Colonic mucosa (tissue), 4 donors: ENCODE results near the gene ERGIC3. TPM values are rescaled to one million over a fixed set of nuclear protein-coding genes. Genes with fewer than 3 reads are reported as not detected.

Experiments
- DNase-seq: peaks from one replicate; pipeline ENCODE4 v3.0.0-alpha.2; 2020
- H3K27ac ChIP-seq: fragments of 200-600 bp; one replicate; pipeline ENCODE4 v1.8.0; 2021
- H3K27me3 ChIP-seq: fragments of 200-600 bp; one replicate; pipeline ENCODE4 v1.8.0; 2021
- H3K36me3 ChIP-seq: fragments of 200-600 bp; one replicate; pipeline ENCODE4 v1.8.0; 2021
- H3K4me1 ChIP-seq: fragments of 200-600 bp; one replicate; pipeline ENCODE4 v1.8.0; 2021; ENCODE audit warnings: mild to moderate bottlenecking
- H3K4me3 ChIP-seq: fragments of 200-600 bp; one replicate; pipeline ENCODE4 v1.8.0; 2021
- H3K9ac ChIP-seq, 2 donors: one replicate each; pipeline ENCODE4 v1.7.0; 2013; ENCODE audit warnings: control low read depth in 2 of 2, low read depth in 2 of 2, low read length in 2 of 2
- H3K9me3 ChIP-seq: fragments of 200-600 bp; one replicate; pipeline ENCODE4 v1.8.0; 2021
- CTCF ChIP-seq: fragments of 200-600 bp; IDR thresholded peaks from one replicate; pipeline ENCODE4 v1.8.0; 2022; ENCODE audit warnings: antibody characterized with exemption, mild to moderate bottlenecking
- intact Hi-C: fragments of 100-400 bp; cut with DNase I; formaldehyde crosslinking; loops from one replicate; pipeline ENCODE4 v1.14.1; 2022
- total RNA-seq, 2 donors: library from RNA; stranded (reverse); fragmentation: NEBNext Ultra II Directional in 1 of 2; extraction: Animal tissue kit (Norgen Biotek cat#: 25700) in 1 of 2; gene quantifications; one replicate each; pipeline ENCODE4 v1.2.1, GENCODE V29; 2021
- donor health status: healthy.
- donor health status: DM: no; HTN: no; CAD: no.
- donor health status: DM: no; HTN: no; CAD: no.

ERGIC3 gene
- total RNA-seq, 2 donors from 2014 or later = 233 to 270 TPM

DNA sequence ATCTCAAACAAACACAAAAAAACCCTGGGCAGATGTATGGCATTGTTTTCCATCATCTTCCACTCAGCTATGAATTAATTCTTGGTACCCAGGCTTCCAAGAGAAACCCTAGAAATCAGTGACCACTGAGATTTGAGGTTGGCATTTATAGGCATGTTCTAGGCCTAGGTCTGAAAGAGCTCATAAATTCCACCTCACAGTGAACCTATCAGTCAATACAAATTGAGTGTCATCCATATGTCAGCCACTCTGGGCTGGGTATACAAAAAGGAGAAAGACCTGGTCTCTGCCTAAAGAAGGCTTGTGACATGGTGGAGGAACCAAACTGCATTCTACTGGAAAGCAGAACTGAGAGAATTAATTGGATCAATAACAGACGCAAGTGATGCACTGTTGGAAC lies 42.6 kb upstream of the ERGIC3 start:
- intact Hi-C loops = no loop called here
- H3K9me3 ChIP-seq = no peaks in the 10 kb centered on the region
- DNase-seq = no peak
- H3K9ac ChIP-seq = no peak overlapping the region
- no peaks in the 10 kb centered on the region for H3K4me1 ChIP-seq
- no peaks in the 10 kb centered on the region for H3K36me3 ChIP-seq
- no peak overlapping the region for H3K27ac ChIP-seq
- no peaks in the 10 kb centered on the region for H3K27me3 ChIP-seq
- H3K4me3 ChIP-seq = no peak overlapping the region
- TF ChIP-seq CTCF = no peak

GRCh38 chr20:35502352-35502751 lies 39.5 kb upstream of the ERGIC3 start:
- Histone ChIP-seq H3K4me3 (no peak overlapping the region), H3K4me1 (no peaks in the 10 kb centered on the region), H3K36me3 (no peaks in the 10 kb centered on the region), H3K9me3 (no peaks in the 10 kb centered on the region), H3K27ac (no peak overlapping the region), H3K27me3 (no peaks in the 10 kb centered on the region), H3K9ac (no peak overlapping the region)
- no peak for TF ChIP-seq CTCF
- DNase-seq = no peak
- intact Hi-C loops = no loop called here

DNA sequence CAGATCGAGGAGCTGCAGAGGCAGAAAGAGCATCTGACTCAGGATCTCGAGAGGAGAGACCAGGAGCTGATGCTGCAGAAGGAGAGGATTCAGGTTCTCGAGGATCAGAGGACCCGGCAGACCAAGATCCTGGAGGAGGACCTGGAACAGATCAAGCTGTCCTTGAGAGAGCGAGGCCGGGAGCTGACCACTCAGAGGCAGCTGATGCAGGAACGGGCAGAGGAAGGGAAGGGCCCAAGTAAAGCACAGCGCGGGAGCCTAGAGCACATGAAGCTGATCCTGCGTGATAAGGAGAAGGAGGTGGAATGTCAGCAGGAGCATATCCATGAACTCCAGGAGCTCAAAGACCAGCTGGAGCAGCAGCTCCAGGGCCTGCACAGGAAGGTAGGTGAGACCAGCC lies 38.6 kb upstream of the ERGIC3 start:
- no peak for TF ChIP-seq CTCF
- Histone ChIP-seq H3K9me3 (no peaks in the 10 kb centered on the region), H3K36me3 (no peaks in the 10 kb centered on the region), H3K27ac (no peak overlapping the region), H3K9ac (no peak overlapping the region), H3K4me1 (no peaks in the 10 kb centered on the region), H3K4me3 (no peak overlapping the region), H3K27me3 (no peaks in the 10 kb centered on the region)
- DNase-seq = no peak
- intact Hi-C loops = no loop called here

DNA sequence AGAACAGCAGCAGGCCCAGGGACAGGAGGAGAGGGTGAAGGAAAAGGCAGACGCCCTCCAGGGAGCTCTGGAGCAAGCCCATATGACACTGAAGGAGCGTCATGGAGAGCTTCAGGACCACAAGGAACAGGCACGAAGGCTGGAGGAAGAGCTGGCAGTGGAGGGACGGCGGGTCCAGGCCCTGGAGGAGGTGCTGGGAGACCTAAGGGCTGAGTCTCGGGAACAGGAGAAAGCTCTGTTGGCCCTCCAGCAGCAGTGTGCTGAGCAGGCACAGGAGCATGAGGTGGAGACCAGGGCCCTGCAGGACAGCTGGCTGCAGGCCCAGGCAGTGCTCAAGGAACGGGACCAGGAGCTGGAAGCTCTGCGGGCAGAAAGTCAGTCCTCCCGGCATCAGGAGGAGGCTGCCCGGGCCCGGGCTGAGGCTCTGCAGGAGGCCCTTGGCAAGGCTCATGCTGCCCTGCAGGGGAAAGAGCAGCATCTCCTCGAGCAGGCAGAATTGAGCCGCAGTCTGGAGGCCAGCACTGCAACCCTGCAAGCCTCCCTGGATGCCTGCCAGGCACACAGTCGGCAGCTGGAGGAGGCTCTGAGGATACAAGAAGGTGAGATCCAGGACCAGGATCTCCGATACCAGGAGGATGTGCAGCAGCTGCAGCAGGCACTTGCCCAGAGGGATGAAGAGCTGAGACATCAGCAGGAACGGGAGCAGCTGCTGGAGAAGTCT lies 37.9 kb upstream of the ERGIC3 start:
- H3K9ac ChIP-seq = no peak overlapping the region
- no peak overlapping the region for H3K4me3 ChIP-seq
- H3K27me3 ChIP-seq = no peaks in the 10 kb centered on the region
- no peak for TF ChIP-seq CTCF
- H3K4me1 ChIP-seq = no peaks in the 10 kb centered on the region
- DNase-seq = no peak
- no peaks in the 10 kb centered on the region for H3K9me3 ChIP-seq
- intact Hi-C loops = no loop called here
- no peak overlapping the region for H3K27ac ChIP-seq
- no peaks in the 10 kb centered on the region for H3K36me3 ChIP-seq

DNA sequence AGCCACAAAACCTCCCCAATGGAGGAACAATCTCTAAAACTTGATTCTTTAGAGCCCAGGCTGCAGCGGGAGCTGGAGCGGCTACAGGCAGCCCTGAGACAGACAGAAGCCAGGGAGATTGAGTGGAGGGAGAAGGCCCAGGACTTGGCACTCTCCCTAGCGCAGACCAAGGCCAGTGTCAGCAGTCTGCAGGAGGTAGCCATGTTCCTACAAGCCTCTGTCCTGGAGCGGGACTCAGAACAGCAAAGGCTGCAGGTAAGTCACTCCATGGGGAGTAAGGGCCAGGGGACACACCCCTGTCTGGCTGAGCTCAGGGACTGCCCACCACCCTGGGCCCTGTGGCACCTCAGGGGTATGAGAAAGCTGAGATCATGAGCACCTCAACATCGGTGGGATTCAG lies 37.1 kb upstream of the ERGIC3 start:
- intact Hi-C loops = no loop called here
- no peak for TF ChIP-seq CTCF
- H3K36me3 ChIP-seq = no peaks in the 10 kb centered on the region
- no peak overlapping the region for H3K27ac ChIP-seq
- H3K27me3 ChIP-seq = no peaks in the 10 kb centered on the region
- no peaks in the 10 kb centered on the region for H3K4me1 ChIP-seq
- no peak overlapping the region for H3K4me3 ChIP-seq
- no peak overlapping the region for H3K9ac ChIP-seq
- DNase-seq = no peak
- H3K9me3 ChIP-seq = no peaks in the 10 kb centered on the region
